PC-3 (cell line): ENCODE measurements around the gene RFX4.

Source experiments
- EZH2 ChIP-seq: fragments of 300-600 bp; sonication (generic); IDR thresholded peaks from one replicate; pipeline ENCODE4 v1.6.1; 2017; ENCODE audit warnings: antibody characterized with exemption, mild to moderate bottlenecking, low read length; ENCODE audit not compliant: unreplicated experiment
- EZH2phosphoT487 ChIP-seq: fragments of 300-600 bp; sonication (generic); IDR thresholded peaks from 2 replicates; pipeline ENCODE4 v1.6.1; 2018; ENCODE audit warnings: mild to moderate bottlenecking, antibody characterized with exemption, low read length, borderline replicate concordance
- TF ChIP-seq, protein P1 (sequence below): fragments of 300-600 bp; sonication (generic); conservative IDR thresholded peaks from 2 replicates; pipeline ENCODE4 v1.5.1; 2017; ENCODE audit warnings: antibody characterized with exemption, low read depth, mild to moderate bottlenecking, low read length

DNA sequence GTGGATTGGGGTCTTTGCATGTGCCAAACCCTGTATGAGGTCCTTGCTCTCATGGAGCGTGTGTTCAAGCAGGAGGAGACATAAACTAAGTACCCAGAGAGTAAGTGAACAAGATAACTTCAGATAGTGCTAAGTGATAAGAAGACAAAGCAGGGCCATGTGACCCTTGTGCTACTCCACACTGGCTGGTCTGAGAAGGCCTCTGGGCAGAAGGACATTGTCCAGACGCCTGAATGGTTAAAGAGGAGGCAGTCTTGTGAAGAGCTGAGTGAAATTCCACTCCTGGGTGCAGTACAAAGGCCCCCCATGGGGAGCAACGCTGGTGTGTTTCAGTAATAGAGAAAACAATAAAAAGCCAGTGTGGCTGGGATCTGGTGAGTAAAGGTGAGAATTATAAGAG is 98.4 kb downstream of the RFX4 start:
- TF ChIP-seq, protein P1, sequence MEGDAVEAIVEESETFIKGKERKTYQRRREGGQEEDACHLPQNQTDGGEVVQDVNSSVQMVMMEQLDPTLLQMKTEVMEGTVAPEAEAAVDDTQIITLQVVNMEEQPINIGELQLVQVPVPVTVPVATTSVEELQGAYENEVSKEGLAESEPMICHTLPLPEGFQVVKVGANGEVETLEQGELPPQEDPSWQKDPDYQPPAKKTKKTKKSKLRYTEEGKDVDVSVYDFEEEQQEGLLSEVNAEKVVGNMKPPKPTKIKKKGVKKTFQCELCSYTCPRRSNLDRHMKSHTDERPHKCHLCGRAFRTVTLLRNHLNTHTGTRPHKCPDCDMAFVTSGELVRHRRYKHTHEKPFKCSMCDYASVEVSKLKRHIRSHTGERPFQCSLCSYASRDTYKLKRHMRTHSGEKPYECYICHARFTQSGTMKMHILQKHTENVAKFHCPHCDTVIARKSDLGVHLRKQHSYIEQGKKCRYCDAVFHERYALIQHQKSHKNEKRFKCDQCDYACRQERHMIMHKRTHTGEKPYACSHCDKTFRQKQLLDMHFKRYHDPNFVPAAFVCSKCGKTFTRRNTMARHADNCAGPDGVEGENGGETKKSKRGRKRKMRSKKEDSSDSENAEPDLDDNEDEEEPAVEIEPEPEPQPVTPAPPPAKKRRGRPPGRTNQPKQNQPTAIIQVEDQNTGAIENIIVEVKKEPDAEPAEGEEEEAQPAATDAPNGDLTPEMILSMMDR = no peak
- TF ChIP-seq EZH2phosphoT487 (no peak), EZH2 (no peak)
